Right atrium auricular region (tissue), 2 donors: Measurements from ENCODE around the gene SNAPC4. TPM values are rescaled to one million over a fixed set of nuclear protein-coding genes. Genes with fewer than 3 reads are reported as not detected.

ENCODE experiments used
- DNase-seq: peaks from one replicate; pipeline ENCODE4 v3.0.0-alpha.2; 2019; ENCODE audit warnings: low spot score
- H3K27ac ChIP-seq, 2 donors: fragments of 200-600 bp; sonication (generic); 1 replicate in 1 of 2; 2 replicates in 1 of 2; pipeline ENCODE4 v1.5.1; 2016 to 2019
- H3K27me3 ChIP-seq, 2 donors: fragments of 200-600 bp; sonication (generic); one replicate each; pipeline versions ENCODE4 v1.5.1 to v1.6.0; 2017 to 2019
- H3K36me3 ChIP-seq: fragments of 200-600 bp; sonication (generic); one replicate; pipeline ENCODE4 v1.5.1; 2016
- H3K4me1 ChIP-seq, 2 donors: fragments of 200-600 bp; sonication (generic); one replicate each; pipeline versions ENCODE4 v1.5.1 to v1.6.0; 2017 to 2019
- H3K4me3 ChIP-seq, 2 donors: fragments of 200-600 bp; sonication (generic); 1 replicate in 1 of 2; 2 replicates in 1 of 2; pipeline ENCODE4 v1.5.1; 2017 to 2019; ENCODE audit warnings: mild to moderate bottlenecking in 1 of 2, moderate library complexity in 1 of 2
- H3K9me3 ChIP-seq, 2 donors: fragments of 200-600 bp; sonication (generic); one replicate each; pipeline ENCODE4 v1.5.1; 2019
- total RNA-seq, 2 donors: library from RNA; depleted of rRNA; stranded (reverse); fragments of >200 nt; gene quantifications; one replicate each; pipeline ENCODE4 v1.1.0, GENCODE V29; 2016
- TF ChIP-seq, protein P1 (sequence below), 2 donors: fragments of 200-600 bp; sonication (generic); IDR thresholded peaks; one replicate each; pipeline ENCODE4 v1.5.1; 2019; ENCODE audit warnings: antibody characterized with exemption in 2 of 2

SNAPC4 gene
- total RNA-seq, 2 donors from 2014 or later: 2.5 to 4.4 TPM

DNA sequence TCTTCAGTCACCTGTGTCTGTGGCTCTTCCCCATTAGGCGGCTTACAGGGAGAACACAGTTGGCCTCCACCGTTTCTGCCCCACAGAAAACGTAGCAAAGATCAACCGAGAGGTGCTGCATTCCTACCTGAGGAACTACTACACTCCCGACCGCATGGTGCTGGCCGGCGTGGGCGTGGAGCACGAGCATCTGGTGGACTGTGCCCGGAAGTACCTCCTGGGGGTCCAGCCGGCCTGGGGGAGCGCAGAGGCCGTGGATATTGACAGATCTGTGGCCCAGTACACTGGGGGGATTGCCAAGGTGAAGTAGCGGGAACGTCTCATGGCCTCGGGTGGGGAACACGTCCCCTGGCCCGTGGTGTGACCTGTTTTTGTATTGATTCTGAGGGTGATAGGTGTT is 16.9 kb upstream of the SNAPC4 start:
- Histone ChIP-seq H3K27ac (no peak overlapping the region), H3K9me3 (no peaks in the 10 kb centered on the region), H3K4me1 (peaks cover 0 to 2% of the 10 kb centered on the region in 2 donors), H3K27me3 (no peaks in the 10 kb centered on the region), H3K36me3 (peaks cover 94% of the 10 kb centered on the region), H3K4me3 (no peak overlapping the region)
- TF ChIP-seq, protein P1, sequence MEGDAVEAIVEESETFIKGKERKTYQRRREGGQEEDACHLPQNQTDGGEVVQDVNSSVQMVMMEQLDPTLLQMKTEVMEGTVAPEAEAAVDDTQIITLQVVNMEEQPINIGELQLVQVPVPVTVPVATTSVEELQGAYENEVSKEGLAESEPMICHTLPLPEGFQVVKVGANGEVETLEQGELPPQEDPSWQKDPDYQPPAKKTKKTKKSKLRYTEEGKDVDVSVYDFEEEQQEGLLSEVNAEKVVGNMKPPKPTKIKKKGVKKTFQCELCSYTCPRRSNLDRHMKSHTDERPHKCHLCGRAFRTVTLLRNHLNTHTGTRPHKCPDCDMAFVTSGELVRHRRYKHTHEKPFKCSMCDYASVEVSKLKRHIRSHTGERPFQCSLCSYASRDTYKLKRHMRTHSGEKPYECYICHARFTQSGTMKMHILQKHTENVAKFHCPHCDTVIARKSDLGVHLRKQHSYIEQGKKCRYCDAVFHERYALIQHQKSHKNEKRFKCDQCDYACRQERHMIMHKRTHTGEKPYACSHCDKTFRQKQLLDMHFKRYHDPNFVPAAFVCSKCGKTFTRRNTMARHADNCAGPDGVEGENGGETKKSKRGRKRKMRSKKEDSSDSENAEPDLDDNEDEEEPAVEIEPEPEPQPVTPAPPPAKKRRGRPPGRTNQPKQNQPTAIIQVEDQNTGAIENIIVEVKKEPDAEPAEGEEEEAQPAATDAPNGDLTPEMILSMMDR (IDR thresholded peaks at IDR 0.05): no peak
- DNase-seq: no peak

DNA sequence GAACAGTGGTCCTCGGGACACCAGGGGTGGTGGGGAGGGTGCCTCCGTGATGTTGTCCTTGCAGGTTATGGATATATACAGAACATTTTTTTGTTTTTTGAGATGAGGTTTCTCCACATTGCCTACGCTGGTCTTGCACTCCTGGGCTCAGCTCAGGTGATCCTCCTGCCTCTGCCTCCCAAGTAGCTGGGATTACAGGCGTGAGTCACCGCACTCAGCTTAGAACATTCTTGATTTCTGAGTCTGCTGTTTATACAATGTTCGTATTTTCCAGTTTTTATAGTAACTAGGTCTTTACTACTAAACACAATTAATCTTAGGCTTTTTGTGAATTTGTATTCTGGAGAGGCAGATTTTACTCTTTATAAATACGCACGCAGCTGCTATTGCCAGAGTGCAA is 16.5 kb upstream of the SNAPC4 start:
- H3K9me3 ChIP-seq: no peaks in the 10 kb centered on the region
- peaks cover 89% of the 10 kb centered on the region for H3K36me3 ChIP-seq
- no peak overlapping the region for H3K4me3 ChIP-seq
- DNase-seq: no peak
- TF ChIP-seq, protein P1 (IDR thresholded peaks at IDR 0.05): no peak
- H3K4me1 ChIP-seq: peaks cover 0 to 7% of the 10 kb centered on the region in 2 donors
- H3K27ac ChIP-seq: no peak overlapping the region
- no peaks in the 10 kb centered on the region for H3K27me3 ChIP-seq

DNA sequence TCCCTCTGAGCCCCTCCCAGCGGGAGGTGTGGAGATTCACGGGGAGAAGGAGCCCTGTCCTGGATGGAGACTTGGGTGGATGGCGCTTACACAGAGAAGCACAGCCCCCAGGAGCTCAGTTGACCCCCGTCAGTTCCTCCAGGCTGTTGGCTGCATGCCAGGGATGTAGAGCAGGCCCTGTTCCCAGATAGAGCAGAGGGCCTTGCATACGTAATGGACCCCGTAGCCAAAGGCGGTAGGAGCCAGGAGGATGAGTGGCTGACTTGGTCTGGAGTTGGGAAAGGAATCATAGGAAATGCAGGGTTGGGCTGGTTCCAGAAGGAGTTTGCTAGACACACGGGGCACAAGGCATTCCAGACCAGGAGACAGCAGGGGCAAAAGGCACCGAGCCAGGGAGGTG is 13.0 kb upstream of the SNAPC4 start:
- Histone ChIP-seq H3K36me3 (peaks cover 57% of the 10 kb centered on the region), H3K4me3 (no peak overlapping the region), H3K9me3 (no peaks in the 10 kb centered on the region), H3K27me3 (no peaks in the 10 kb centered on the region), H3K4me1 (peaks cover 0 to 29% of the 10 kb centered on the region in 2 donors), H3K27ac (no peak overlapping the region)
- TF ChIP-seq, protein P1 (IDR thresholded peaks at IDR 0.05): no peak
- DNase-seq: no peak

DNA sequence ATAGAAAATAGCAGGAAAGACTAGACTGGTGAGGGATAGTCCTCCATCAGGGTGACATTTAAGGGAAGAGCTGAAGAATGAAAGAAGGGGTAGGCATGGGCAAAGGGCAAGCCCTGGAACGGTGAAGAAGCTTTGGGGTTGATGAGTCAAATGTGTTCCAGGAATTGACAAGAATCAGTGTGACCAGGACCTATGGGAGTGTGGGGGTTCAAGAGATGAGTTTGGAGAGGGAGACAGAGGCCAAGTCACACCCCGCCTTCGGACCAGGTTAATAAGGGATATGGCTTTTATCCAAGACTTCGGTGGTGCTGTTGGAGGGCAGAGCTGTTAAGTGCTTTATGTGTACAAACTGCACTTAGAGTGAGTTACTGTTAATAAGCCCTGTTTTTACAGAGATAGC is 11.4 kb upstream of the SNAPC4 start:
- peak overlapping the region in 1 of 2 donors; percentile 87 for H3K27ac ChIP-seq
- H3K4me3 ChIP-seq: peak overlapping the region; percentile 74 to 97
- peaks cover 0 to 29% of the 10 kb centered on the region in 2 donors for H3K4me1 ChIP-seq
- DNase-seq: no peak
- peaks cover 54% of the 10 kb centered on the region for H3K36me3 ChIP-seq
- TF ChIP-seq, protein P1 (IDR thresholded peaks at IDR 0.05): no peak
- H3K27me3 ChIP-seq: no peaks in the 10 kb centered on the region
- H3K9me3 ChIP-seq: no peaks in the 10 kb centered on the region

DNA sequence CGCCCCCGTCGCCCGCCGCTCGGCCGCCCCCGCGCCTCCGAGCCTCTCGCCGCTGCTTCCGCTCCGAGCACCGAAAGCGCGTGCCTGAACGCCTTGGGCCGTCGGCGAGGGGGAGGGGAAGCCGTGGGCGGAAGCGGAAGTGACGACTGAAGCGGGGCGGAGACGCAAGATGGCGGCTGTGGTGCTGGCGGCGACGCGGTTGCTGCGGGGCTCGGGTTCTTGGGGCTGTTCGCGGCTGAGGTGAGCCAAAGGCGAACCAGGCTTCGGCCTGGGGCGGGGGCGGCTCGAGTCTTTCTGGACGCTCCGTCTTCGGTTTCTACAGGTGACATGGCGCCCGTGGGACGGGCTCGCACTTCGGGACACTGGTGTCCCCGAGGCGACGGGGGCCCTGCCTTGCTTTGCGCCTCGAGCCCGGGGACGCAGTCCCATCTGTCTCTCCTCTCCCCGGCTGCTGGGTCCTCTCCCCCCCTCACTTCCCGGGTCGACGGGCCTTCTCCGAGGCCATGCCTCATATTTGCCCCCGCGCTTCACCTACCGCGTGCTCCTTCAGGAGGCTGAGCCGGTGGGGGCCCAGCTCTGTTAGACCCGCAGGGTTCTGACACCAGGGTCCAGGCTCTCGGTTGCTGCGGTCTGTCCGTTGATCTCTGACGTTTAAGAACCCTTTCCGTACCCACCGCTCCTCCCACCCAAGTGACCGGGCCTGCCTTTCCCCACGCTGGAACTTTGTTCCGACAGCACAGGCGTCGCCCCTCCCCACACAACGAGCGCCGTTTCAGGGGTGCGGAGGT is 10.7 kb upstream of the SNAPC4 start, which contains the start of the genes ENTR1 and PMPCA:
TSS of gene ENTR1 (minus strand) at position 115 of the 788 bp plus-strand sequence. CDS start 217 bp downstream, outside the sequence.
TSS of gene PMPCA (plus strand) at position 159 of the 788 bp plus-strand sequence. CDS start at position 170, 11 bp downstream.
- peak; percentile 91 for DNase-seq
- H3K4me1 ChIP-seq: peaks cover 0 to 29% of the 10 kb centered on the region in 2 donors
- peak within 1 kb of the TSS; percentile 84 to 87 for H3K27ac ChIP-seq
- H3K9me3 ChIP-seq: no peaks in the 10 kb centered on the region
- H3K27me3 ChIP-seq: no peaks in the 10 kb centered on the region
- TF ChIP-seq, protein P1 (IDR thresholded peaks at IDR 0.05): no peak
- peaks cover 48% of the 10 kb centered on the region for H3K36me3 ChIP-seq
- peak within 1 kb of the TSS; percentile 74 to 97 for H3K4me3 ChIP-seq
